GM12878 (cell line): ENCODE measurements around the gene ARHGAP45.

ENCODE experiments used
- ATF3 ChIP-seq: IDR thresholded peaks from 2 replicates; pipeline ENCODE4 v1.6.1; 2011; ENCODE audit warnings: low read depth, mild to moderate bottlenecking, low read length, moderate library complexity, borderline replicate concordance; ENCODE audit errors: extremely low read depth
- CTCF ChIP-seq, 3 experiments: IDR thresholded peaks in 2 of 3; conservative IDR thresholded peaks in 1 of 3; 2 replicates each; pipeline ENCODE4 v1.5.1; 2011; ENCODE audit warnings: low read depth in 3 of 3, low read length in 3 of 3, mild to moderate bottlenecking in 3 of 3, control low read depth in 2 of 3, moderate library complexity in 2 of 3, inconsistent platforms in 1 of 3, mixed read lengths in 1 of 3; ENCODE audit not compliant: control insufficient read depth in 2 of 3, insufficient read depth in 1 of 3; ENCODE audit errors: extremely low read depth in 1 of 3
- EGR1 ChIP-seq, 2 experiments: IDR thresholded peaks; 1 replicate in 1 of 2; 2 replicates in 1 of 2; pipeline ENCODE4 v1.6.1; 2011 to 2012; ENCODE audit warnings: low read depth in 2 of 2, low read length in 2 of 2, borderline replicate concordance in 1 of 2, mild to moderate bottlenecking in 1 of 2, moderate library complexity in 1 of 2
- POLR2AphosphoS5 ChIP-seq: IDR thresholded peaks from 2 replicates; pipeline ENCODE4 v1.6.1; 2011; ENCODE audit warnings: mild to moderate bottlenecking, low read length, inconsistent platforms
- RCOR1 ChIP-seq: conservative IDR thresholded peaks from 2 replicates; pipeline ENCODE4 v1.6.1; 2012; ENCODE audit warnings: low read depth, low read length, improper control_type of control experiment
- USF2 ChIP-seq: IDR thresholded peaks from 2 replicates; pipeline ENCODE4 v1.6.1; 2011; ENCODE audit warnings: low read depth, low read length, improper control_type of control experiment, borderline replicate concordance
- ZNF274 ChIP-seq: IDR thresholded peaks from one replicate; pipeline ENCODE4 v1.8.0; 2011; ENCODE audit not compliant: insufficient read length, insufficient read depth

GRCh38 chr19:1126984-1127760, 60.2 kb downstream of the ARHGAP45 start:
- no peak for TF ChIP-seq RCOR1
- TF ChIP-seq USF2: no peak
- no peak for TF ChIP-seq CTCF (IDR thresholded peaks at IDR 0.05 in 2 of 3, conservative IDR thresholded peaks at IDR 0.05 in 1 of 3; ENCODE audit: control insufficient read depth in 2 of 3, extremely low read depth in 1 of 3, insufficient read depth in 1 of 3, low read depth in 3 of 3, low read length in 3 of 3)
- TF ChIP-seq ATF3: no peak
- TF ChIP-seq ZNF274: no peak
- no peak for TF ChIP-seq EGR1 (IDR thresholded peaks at IDR 0.05; ENCODE audit: borderline replicate concordance in 1 of 2, low read depth in 2 of 2, low read length in 2 of 2)
- TF ChIP-seq POLR2AphosphoS5: no peak
